ENCODE results near the gene DHRSX. TPM values are rescaled to one million over a fixed set of nuclear protein-coding genes. Genes with fewer than 3 reads are reported as not detected.

DHRSX gene
- total and polyA plus RNA-seq, 10 of the 15 experiments (the other 5 are each of a cell fraction or from before 2014, with no cell fraction given) = 1.7 to 39.5 (median 16.5) TPM

- H3K79me2 ChIP-seq (ENCODE audit: control insufficient read depth, insufficient read depth, low read length) = no peaks in the 10 kb centered on the region
- no TSS peak for BruUV-seq (replicated peaks)
- H3K4me1 ChIP-seq (ENCODE audit: control insufficient read depth, insufficient read depth, low read length) = no peaks in the 10 kb centered on the region
- no peak overlapping the region for H3K4me2 ChIP-seq (ENCODE audit: control insufficient read depth, insufficient read depth)
- no peak overlapping the region for H2AFZ ChIP-seq (ENCODE audit: control insufficient read depth, low read depth, low read length)
- 90% methylated on average over 20 of the region's 20 CpGs for WGBS (ENCODE audit: insufficient coverage, insufficient replicate concordance, low lambda C conversion rate, missing lambda C conversion rate)
- DNase-seq (ENCODE audit: low read depth, low spot score) (no peak), ATAC-seq (no peak), FAIRE-seq (no peak)
- CTCF ChIA-PET = no interaction called here
- no peak overlapping the region for H3K27ac ChIP-seq (ENCODE audit: control insufficient read depth, insufficient read depth)
- H3K9ac ChIP-seq (ENCODE audit: control insufficient read depth, insufficient read depth, low read length) = no peak overlapping the region
- RAD21 ChIA-PET (ENCODE audit: unreplicated experiment) = no interaction called here
- no peaks in the 10 kb centered on the region for H3K36me3 ChIP-seq (ENCODE audit: control insufficient read depth in 2 of 2, insufficient read depth in 2 of 2, low read length in 1 of 2)
- SMC1A ChIA-PET (ENCODE audit: uncharacterized antibody, unreplicated experiment) = no interaction called here
- intact Hi-C loops (cut with micrococcal nuclease; ENCODE audit: unreplicated experiment) (no loop called here), in situ Hi-C loops (cut with MboI) (no loop called here)
- POLR2A ChIA-PET = no interaction called here
- TF ChIP-seq MAX (IDR thresholded peaks at IDR 0.05; ENCODE audit: low read depth, low read length) (no peak), ZBTB40 (IDR thresholded peaks at IDR 0.05; ENCODE audit: borderline replicate concordance) (no peak)
- H4K20me1 ChIP-seq (ENCODE audit: control insufficient read depth, insufficient read depth) = no peaks in the 10 kb centered on the region
- H3K27me3 ChIP-seq (replicated peaks in 1 of 2; ENCODE audit: control insufficient read depth in 2 of 2, insufficient read depth in 2 of 2, low read length in 1 of 2) = no peaks in the 10 kb centered on the region
- H3K9me3 ChIP-seq (replicated peaks; ENCODE audit: control insufficient read depth, insufficient read depth, low read length) = peaks cover 8% of the 10 kb centered on the region; the same call in 2 of the 3 replicates
- no peak overlapping the region for H3K4me3 ChIP-seq
Measured at GRCh38 chrX:2320580-2321327, 180.0 kb downstream of the DHRSX start.
